Loucy (cell line): Measurements from ENCODE around the gene PDK2.
A peak's percentile ranks its signal among the peaks of the same experiment; 100 is the strongest.

Experiments
- H2AFZ ChIP-seq: fragments of 200-600 bp; sonication (generic); 2 replicates; pipeline ENCODE4 v1.6.0; 2016; ENCODE audit warnings: antibody characterized with exemption, mild to moderate bottlenecking, low read length, moderate library complexity
- H3F3A ChIP-seq: fragments of 200-600 bp; 2 replicates; pipeline ENCODE4 v1.6.0; 2016; ENCODE audit warnings: antibody characterized with exemption, low read depth, mild to moderate bottlenecking
- H3K27me3 ChIP-seq: fragments of 200-600 bp; sonication (generic); 2 replicates; pipeline ENCODE4 v1.6.1; 2014; ENCODE audit warnings: low read length, mild to moderate bottlenecking; ENCODE audit not compliant: insufficient read depth, poor library complexity, severe bottlenecking
- H3K36me3 ChIP-seq: fragments of 200-600 bp; sonication (generic); 2 replicates; pipeline ENCODE4 v1.6.1; 2016; ENCODE audit warnings: low read length; ENCODE audit not compliant: insufficient read depth
- H3K4me1 ChIP-seq: fragments of 200-600 bp; sonication (generic); 2 replicates; pipeline ENCODE4 v1.5.1; 2014; ENCODE audit warnings: low read length, mild to moderate bottlenecking; ENCODE audit not compliant: insufficient read depth, poor library complexity, severe bottlenecking
- H3K4me2 ChIP-seq: fragments of 200-600 bp; sonication (generic); 2 replicates; pipeline ENCODE4 v1.6.0; 2014; ENCODE audit warnings: antibody characterized with exemption, low read length, low read depth, mild to moderate bottlenecking; ENCODE audit not compliant: poor library complexity, severe bottlenecking
- H3K4me3 ChIP-seq: fragments of 200-600 bp; sonication (generic); 2 replicates; pipeline ENCODE4 v1.5.1; 2014; ENCODE audit warnings: low read length, mild to moderate bottlenecking, mixed read lengths; ENCODE audit not compliant: poor library complexity, severe bottlenecking
- H3K79me2 ChIP-seq: fragments of 200-600 bp; sonication (generic); 2 replicates; pipeline ENCODE4 v1.6.1; 2014; ENCODE audit warnings: low read length; ENCODE audit not compliant: insufficient read depth
- H3K9ac ChIP-seq: fragments of 200-600 bp; sonication (generic); 2 replicates; pipeline ENCODE4 v1.6.0; 2014; ENCODE audit warnings: mild to moderate bottlenecking, low read depth, low read length, moderate library complexity; ENCODE audit not compliant: poor library complexity, severe bottlenecking
- H3K9me2 ChIP-seq: fragments of 200-600 bp; sonication (generic); replicated peaks from 2 replicates; pipeline ENCODE4 v1.6.1; 2016; ENCODE audit warnings: low read depth, low read length, mixed read lengths
- H3K9me3 ChIP-seq: fragments of 200-600 bp; sonication (generic); 2 replicates; pipeline ENCODE4 v1.6.1; 2014; ENCODE audit warnings: mild to moderate bottlenecking, antibody characterized with exemption, low read length, low read depth; ENCODE audit not compliant: insufficient read depth
- H4K20me1 ChIP-seq: fragments of 200-600 bp; sonication (generic); 2 replicates; pipeline ENCODE4 v1.6.0; 2014; ENCODE audit warnings: antibody characterized with exemption, low read length, mild to moderate bottlenecking; ENCODE audit not compliant: insufficient read depth, poor library complexity, severe bottlenecking
- CTCF ChIP-seq: fragments of 200-600 bp; sonication (generic); conservative IDR thresholded peaks from 2 replicates; pipeline ENCODE4 v1.5.1; 2014; ENCODE audit warnings: mild to moderate bottlenecking, antibody characterized with exemption, low read length
- EZH2phosphoT487 ChIP-seq: fragments of 200-600 bp; IDR thresholded peaks from 2 replicates; pipeline ENCODE4 v1.6.1; 2018; ENCODE audit warnings: antibody characterized with exemption, mild to moderate bottlenecking, moderate library complexity, borderline replicate concordance

The PDK2 gene

DNA sequence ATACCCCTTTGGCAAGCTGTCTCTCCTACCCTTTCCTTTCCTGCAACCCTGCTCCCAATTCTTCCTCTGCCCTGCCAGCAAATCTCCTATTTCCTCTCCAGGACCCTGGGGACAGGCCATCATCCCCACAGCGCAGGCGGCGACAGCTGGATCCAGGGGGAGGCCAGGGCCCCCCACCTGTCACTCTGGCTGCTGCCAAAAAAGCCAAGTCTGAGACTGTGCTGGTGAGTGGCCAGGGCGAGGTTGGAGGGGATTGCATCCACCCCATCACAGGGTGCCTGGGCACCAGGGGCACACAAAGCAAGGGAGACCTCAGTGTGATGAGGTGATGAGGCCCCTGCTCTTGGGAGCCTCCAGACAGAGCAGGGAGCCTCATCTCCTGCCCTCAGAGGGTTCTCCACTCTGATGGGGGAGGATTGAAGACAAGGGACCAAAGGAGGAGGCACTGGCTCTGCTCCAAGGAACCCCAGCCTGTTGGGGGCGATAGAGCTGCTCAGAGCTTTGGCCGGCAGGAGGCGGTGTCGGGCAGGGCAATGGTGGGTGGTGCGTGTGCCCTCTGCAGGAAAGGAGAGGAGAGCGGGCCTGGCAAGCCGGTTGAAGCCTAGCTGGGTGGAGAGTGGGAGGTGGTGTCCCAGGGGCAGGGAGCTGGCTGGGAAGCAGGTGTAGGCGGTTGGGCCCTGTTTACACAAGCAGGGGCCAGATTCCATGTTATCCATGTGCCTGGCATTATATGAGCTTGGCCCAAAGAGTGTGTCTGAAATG, 15.6 kb upstream of the PDK2 start:
- H3K9me2 ChIP-seq = no peaks in the 10 kb centered on the region
- no peak overlapping the region for H3K9ac ChIP-seq
- no peaks in the 10 kb centered on the region for H3K9me3 ChIP-seq
- peaks cover 5% of the 10 kb centered on the region; the same call in 1 of the 2 replicates for H3K36me3 ChIP-seq
- peak; percentile 72 for TF ChIP-seq CTCF
- TF ChIP-seq EZH2phosphoT487 = no peak
- no peaks in the 10 kb centered on the region for H3K27me3 ChIP-seq
- no peaks in the 10 kb centered on the region for H4K20me1 ChIP-seq
- no peaks in the 10 kb centered on the region for H3F3A ChIP-seq
- no peak overlapping the region for H3K4me3 ChIP-seq
- no peaks in the 10 kb centered on the region for H3K4me1 ChIP-seq
- no peak overlapping the region for H3K4me2 ChIP-seq
- no peak overlapping the region for H2AFZ ChIP-seq
- no peaks in the 10 kb centered on the region for H3K79me2 ChIP-seq

GRCh38 chr17:50080096-50080480, 15.1 kb upstream of the PDK2 start:
- Histone ChIP-seq H3K4me3 (no peak overlapping the region), H3K9ac (no peak overlapping the region), H3K4me2 (no peak overlapping the region), H3K9me2 (no peaks in the 10 kb centered on the region), H3K9me3 (no peaks in the 10 kb centered on the region), H3K4me1 (no peaks in the 10 kb centered on the region), H3F3A (no peaks in the 10 kb centered on the region), H3K27me3 (no peaks in the 10 kb centered on the region), H3K36me3 (peaks cover 5% of the 10 kb centered on the region; the same call in 1 of the 2 replicates), H4K20me1 (no peaks in the 10 kb centered on the region), H3K79me2 (no peaks in the 10 kb centered on the region), H2AFZ (no peak overlapping the region)
- TF ChIP-seq EZH2phosphoT487 (no peak), CTCF (no peak)

DNA sequence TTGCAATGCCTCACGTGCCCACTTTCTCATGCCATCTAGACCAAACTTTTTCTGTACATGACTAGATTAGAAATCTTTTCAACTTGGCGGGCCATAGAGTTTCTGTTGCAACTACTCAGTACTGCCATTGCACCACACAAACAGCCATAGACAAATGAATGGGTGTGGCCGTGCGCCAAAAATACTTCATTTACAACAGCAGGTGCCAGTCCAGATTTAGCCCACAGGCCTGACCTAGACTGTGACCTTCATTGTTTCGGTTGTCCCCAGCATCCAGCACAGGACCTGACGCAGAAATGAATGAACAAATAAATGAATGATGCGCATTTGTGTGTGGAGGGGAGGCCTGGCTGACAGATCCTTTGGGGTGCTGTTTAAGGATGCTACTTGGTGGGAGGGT, 14.3 kb upstream of the PDK2 start:
- Histone ChIP-seq H3K9ac (no peak overlapping the region), H3K4me1 (no peaks in the 10 kb centered on the region), H3K36me3 (peaks cover 5% of the 10 kb centered on the region; the same call in 1 of the 2 replicates), H3K9me3 (no peaks in the 10 kb centered on the region), H3K79me2 (no peaks in the 10 kb centered on the region), H3K9me2 (no peaks in the 10 kb centered on the region), H3K27me3 (no peaks in the 10 kb centered on the region), H3F3A (no peaks in the 10 kb centered on the region), H3K4me3 (no peak overlapping the region), H2AFZ (no peak overlapping the region), H3K4me2 (no peak overlapping the region), H4K20me1 (no peaks in the 10 kb centered on the region)
- TF ChIP-seq CTCF = no peak
- TF ChIP-seq EZH2phosphoT487 = no peak
